Left colon (tissue), 2 donors: ENCODE measurements around the gene RAP1GAP2. TPM values are rescaled to one million over a fixed set of nuclear protein-coding genes. Genes with fewer than 3 reads are reported as not detected.
"Not testable (repeated sequence)": the region's sequence is repeated elsewhere in the genome, so short reads cannot be mapped to it uniquely, and the experiment has no call there.

Experiments used
- ATAC-seq: fragments of 200-7000 bp; cut with Tn5 transposase; one replicate; pipeline ENCODE4 v1.9.1; 2020; ENCODE audit warnings: mild to moderate bottlenecking, moderate library complexity
- DNase-seq, 2 donors: peaks; one replicate each; pipeline ENCODE4 v3.0.0-alpha.2; 2020
- intact Hi-C, 2 donors: fragments of 100-400 bp; cut with DNase I in 1 of 2; cut with micrococcal nuclease in 1 of 2; formaldehyde crosslinking; loops; one replicate each; pipeline versions ENCODE4 v1.11.2 to v1.14.0; 2022; cut with DNase I, micrococcal nuclease
- total RNA-seq, 2 donors: library from RNA; stranded (reverse); fragmentation: NEBNext Ultra II Directional; extraction: Animal tissue kit (Norgen Biotek cat#: 25700); gene quantifications; one replicate each; pipeline ENCODE4 v1.2.1, GENCODE V29; 2021
- donor health status: DM: no; HTN: no; CAD: no.
- donor health status: DM: yes; HTN: yes; CAD: no.

The RAP1GAP2 gene
- total RNA-seq, 2 donors from 2014 or later = 40.8 to 55.2 TPM

DNA sequence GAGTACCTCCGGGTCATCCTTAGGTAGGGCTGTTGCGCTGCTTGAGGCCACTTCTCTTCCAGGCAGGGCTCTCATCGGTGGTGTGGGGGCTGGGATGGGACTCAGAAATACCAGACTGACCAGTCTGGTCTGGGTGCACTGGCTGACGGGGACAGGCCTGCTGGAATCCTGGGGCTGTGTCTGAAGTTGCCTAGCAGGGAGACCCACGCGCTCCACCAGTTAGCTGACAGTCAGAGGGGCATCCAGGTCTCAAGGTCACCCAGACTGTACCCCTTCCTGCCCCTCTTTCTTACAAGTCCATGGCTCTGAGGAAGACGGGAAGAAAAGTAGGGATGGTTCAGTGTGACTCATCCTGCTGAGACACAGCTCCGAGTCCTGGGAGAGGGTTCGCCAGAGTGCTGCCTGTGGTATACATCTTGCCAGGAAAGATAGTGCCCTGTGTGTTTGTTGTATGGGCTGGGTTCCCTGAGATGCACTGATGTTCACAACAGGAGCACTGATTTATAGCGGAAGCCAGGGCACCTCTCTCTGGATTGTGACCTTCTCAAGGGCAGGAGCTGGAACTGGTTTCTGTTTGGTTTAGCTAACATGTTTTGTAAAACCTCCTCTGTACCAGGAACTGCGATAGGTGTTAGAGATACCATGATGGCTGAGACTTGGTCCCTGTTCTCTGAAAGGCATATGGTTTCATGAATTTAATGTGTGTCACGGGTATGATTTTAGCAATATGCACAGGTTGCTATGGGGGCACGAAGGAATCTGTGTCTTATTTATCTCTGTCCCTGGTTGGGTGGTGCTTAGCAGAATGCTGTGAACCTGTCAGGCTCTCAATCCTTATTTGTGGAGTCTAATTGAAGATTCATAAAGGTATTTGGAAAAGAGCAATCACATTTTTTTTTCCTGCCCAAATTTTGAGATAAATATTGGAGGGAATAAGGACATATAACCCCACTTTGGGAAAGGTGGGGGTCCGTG, 169.7 kb downstream of the RAP1GAP2 start:
- DNase-seq (no peak), ATAC-seq (peak; percentile 31)
- intact Hi-C loops = no loop called here

DNA sequence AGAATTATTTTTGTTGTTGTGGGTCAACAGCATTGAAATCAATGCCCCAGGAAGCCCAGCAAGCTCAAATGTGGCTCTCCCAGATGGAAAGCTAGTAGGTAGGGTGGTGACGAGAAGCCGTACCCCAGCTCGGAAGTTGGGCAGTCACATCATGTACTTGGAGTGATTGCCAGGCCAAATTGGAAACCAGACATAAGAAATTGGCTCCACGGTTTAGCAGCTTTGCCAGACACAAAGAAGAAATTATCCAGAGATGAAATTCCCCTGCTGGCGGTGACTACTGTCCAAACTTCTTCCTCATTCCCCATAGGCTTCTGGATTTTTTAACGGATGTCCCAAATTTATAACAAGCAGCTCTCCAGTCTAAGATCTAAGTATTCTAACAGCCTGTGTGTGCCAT, 171.3 kb downstream of the RAP1GAP2 start:
- intact Hi-C loops = no loop called here
- ATAC-seq (no peak), DNase-seq (no peak)

DNA sequence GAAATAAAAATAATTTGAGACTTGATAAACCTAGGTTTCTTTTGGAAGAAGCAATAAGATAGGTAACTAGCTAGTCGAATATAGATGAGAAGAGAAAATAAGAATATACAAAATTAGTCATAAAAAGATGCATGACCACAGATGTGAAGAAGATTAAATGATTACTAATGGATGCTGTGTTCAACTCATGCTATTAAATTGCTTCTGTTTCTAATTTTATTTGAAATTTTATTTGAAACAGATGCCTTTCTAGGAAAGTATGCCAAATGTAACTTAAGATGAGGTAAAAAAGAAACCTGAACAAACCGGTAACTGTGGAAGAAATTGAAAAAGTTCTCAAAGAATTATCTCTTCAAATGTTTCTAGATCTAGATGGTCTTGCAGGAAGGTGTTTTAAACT, 175.6 kb downstream of the RAP1GAP2 start:
- ATAC-seq = no peak
- intact Hi-C loops = no loop called here
- DNase-seq = no peak

DNA sequence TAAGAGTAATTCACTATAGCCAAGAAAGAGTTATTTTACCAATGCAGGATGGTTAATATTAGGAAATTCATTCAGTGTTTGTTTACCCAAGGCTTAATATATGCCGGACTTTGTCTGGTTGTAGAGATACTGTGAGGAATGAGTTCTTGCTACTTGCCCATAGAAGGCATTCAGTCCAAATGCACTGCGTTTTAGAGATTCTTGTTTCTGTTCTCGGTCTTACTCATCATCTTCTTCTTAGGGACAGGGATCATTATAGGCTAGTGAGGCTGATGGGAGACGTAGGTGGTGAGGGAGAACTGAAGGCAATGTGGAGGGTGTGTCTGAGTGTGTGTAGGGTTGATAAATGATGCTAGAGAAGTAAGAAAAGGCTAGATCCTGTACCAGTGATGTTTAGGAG, 176.5 kb downstream of the RAP1GAP2 start:
- intact Hi-C loops = no loop called here
- DNase-seq (no peak), ATAC-seq (no peak)

DNA sequence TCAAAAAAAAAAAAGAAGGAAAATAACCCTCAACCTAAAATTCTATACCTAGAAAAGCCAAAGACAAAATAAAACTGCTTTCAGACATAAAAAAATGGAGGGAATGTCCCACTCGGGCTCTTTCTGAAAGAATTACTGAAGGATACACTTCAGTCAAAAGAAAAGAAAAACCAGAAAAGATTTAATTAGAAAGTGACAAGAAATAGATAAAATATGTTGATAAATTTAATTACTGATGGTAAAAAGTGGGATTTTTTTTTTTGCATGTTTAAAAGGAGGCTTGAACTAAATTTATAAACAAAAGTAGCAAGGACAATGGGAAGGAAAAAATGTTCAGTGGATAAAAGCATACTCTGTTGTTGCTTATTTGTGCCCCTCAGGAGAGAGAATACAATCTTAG, 178.1 kb downstream of the RAP1GAP2 start:
- ATAC-seq = no peak
- intact Hi-C loops = no loop called here
- no peak for DNase-seq

DNA sequence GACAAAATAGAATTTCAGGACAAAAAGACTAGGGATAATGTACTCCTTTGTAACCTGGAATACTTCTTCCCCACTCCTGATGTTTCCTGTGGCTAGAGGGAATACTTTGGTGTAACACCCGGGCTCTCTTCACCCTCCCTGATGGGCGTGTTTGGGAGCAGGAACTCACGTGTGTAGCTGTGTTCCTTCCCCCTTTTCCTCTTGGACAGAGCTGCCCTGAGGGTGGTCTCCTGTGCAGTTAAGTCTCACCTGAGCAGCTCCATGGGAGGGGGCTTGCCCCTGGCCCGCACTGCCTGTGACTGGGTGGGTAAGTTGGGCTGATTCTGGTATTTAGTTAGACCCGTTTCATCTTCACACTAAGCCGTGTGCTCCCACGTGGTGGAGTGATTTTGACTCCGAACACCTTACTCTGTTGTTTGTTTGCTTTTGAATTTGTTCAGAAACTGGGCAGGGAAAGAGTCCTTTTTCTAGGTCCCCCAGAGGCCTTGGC, 179.3 kb downstream of the RAP1GAP2 start:
- intact Hi-C loops = no loop called here
- peak; percentile 95 for ATAC-seq
- peak in 1 of 2 donors; percentile 47 for DNase-seq

DNA sequence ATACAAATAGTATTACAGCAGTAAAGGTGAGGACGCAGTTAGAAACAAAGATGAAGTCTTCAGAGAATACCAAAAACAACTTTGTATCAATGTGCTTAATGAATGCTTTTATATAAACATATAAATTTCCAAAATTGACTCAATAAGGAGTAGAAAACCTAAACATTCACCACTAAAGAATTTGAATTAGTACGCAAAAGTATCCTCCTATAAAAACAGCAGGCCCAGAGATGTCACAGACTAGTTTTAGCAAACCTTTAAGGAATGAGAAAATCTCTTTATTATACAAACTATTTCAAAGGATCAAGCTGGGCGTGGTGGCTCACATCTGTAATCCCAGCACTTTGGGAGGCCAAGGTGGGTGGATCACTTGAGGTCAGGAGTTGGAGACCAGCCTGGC, 180.9 kb downstream of the RAP1GAP2 start:
- DNase-seq (no peak), ATAC-seq (no peak)
- intact Hi-C loops = no loop called here

DNA sequence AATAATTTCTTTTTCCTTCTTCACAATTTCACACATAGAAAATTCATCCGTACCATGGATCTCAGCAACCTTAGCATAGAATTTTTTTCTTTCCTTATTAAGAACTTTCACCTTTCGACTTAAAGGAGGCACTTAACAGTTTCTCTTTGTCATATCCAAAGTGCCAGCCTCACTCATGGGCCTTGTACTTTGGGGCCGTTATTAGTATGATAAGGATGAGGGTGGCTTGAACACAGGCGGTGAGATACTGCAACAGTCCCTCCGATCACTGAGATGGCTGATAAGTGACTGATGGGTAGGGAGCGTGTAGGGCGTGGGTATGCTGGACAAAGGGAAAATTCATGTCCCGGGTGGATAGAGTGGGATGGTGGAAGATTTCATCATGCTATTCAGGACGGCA, 181.9 kb downstream of the RAP1GAP2 start:
- intact Hi-C loops = no loop called here
- DNase-seq = no peak
- no peak for ATAC-seq

DNA sequence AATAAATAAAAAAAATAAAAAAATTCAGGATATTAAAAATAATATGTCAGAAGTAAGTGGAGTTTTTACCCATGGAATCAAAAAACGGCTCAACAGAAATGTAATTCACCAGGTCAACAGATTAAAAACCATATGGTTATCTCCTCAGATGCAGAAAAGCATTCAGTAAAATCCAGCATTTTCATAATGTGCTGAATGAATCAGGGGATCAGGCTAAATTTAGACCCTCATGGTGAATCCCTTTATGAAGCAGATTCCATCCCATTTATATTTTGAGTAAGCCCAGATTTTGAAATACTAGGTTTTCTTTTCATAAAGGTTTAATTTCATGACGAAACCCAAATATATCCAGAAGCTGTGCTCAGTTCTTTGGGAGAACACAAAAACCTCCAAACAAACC, 182.8 kb downstream of the RAP1GAP2 start:
- DNase-seq = no peak
- ATAC-seq = no peak
- intact Hi-C loops = no loop called here

DNA sequence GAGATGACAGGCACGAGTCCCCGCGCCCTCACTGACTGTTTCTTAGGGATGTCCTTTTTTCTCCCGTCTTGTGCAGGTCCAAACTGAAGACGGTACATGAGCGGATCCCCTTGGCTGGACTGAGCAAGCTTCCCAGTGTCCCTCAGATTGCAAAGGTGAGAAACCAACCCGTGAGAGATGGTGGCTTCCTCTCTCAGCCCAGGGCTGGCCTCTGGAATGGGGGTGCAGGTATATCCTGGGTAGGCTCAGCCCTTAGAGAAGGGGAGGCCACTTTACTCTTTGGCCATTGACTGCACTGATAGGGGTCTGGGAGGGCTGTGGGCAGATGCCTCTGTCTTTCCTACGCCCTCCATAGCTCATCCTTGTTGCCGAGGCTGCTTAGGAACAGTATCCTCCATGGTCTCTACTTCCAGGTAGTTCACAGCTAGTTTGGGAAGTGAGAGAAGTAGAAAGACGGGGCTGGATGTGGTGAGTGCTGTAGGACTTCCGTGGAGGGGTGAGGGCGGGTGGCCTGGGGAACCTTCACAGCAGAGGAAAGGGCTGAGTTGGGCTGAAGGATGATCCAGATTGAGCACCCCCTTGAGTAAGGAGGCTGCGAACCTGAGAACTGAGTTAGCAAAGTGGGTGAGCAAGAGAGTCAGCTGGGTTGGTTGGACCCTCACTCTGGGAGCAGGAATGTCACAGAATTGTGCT, 184.1 kb downstream of the RAP1GAP2 start:
- intact Hi-C loops = no loop called here
- DNase-seq (no peak), ATAC-seq (no peak)

DNA sequence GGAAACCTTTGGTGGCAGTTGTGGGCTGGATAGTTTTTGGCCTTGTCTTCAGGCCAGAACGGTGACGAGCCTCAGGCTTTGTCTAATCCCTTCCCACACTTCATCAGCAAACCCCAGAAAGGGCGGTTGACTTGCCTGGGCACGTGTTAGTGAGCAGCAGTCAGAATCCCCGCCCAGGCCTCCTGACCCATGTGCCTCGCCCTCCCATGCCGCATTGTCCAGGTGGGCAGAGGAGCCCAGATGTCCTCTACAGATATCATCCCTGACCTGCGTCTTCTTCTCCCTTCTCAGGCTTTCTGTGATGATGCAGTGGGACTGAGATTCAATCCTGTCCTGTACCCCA, 184.6 kb downstream of the RAP1GAP2 start:
- DNase-seq (no peak), ATAC-seq (no peak)
- intact Hi-C loops = no loop called here

DNA sequence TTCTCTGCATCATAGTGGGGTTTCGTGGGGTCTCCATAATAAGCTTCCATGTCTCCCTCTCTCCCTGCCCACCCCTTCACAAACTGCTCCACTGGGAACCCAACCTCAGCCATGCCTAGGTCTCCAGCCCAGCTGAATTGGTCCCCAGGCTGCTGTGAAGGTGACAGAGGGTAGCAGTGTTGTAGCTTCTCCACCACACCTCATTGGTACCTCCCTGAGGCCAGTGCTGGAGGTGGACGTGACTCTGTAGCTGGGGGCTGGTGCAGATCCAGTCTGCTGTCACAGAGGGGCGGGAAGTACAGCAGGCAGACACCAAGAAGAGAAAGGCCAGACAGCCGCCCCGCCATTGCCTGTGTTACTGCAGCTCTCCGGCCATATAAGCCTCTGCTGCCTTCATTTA, 185.1 kb downstream of the RAP1GAP2 start:
- intact Hi-C loops = no loop called here
- ATAC-seq (no peak), DNase-seq (no peak)

DNA sequence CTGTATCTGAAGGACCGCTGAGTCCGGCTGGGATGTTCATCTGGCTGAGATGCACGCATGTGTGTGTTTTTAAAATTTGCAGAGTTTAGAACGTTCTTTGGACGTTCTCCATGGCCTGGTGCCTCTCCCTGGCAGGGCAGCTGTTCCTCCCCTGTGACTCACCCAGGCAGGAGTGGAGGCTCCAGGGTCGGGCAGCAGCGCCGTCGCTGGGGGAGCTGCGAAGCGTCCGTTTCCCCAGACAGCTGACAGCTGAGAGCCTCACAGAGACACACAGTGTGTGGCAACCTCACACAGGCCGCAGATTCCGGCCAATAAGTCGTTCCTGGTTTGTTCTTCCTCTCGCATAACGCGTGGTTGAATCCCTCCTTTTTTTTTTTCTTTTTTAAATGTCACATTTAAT, 186.6 kb downstream of the RAP1GAP2 start:
- DNase-seq (peak in 1 of 2 donors; percentile 70), ATAC-seq (peak; percentile 44)
- intact Hi-C loops = no loop called here

DNA sequence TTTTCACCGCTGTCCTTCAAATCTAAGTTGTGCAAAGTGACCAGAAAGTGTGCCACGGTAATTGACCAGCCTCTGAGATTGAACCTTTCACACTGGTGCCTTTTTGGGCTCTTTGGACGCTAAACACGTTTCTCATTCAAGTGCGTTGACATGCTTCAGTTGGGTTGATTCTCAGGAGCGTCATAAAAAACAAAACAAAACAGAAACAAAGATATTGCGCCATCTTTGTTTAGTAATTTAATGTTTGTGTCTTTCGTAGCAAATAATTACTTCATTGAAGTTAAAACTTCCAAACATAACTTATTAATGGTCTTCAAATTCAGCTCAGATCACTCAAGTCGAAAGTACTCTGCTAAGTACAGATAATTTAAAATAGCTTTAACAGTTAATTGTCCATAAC, 187.0 kb downstream of the RAP1GAP2 start:
- DNase-seq (no peak), ATAC-seq (no peak)
- intact Hi-C loops = no loop called here

DNA sequence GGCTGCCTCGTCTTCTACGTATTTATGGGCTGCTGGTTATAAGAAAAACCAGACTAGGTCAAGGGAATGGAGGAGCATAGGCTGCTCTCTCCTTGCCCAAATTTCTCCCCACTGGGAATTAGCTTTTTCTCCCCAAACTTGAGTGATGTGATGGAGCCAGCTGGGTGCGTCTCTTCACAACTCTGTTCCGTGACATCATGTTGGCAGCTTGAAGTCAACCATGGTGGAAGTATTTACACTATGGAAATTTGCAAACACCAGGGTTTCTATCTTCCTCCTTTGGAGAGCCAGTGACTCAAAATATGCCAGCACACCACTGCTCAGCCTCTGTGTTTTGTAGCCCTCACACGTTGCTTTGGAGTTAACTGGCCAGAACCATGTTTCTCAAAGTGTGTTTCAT, 189.1 kb downstream of the RAP1GAP2 start:
- no peak for ATAC-seq
- intact Hi-C loops = no loop called here
- no peak for DNase-seq

DNA sequence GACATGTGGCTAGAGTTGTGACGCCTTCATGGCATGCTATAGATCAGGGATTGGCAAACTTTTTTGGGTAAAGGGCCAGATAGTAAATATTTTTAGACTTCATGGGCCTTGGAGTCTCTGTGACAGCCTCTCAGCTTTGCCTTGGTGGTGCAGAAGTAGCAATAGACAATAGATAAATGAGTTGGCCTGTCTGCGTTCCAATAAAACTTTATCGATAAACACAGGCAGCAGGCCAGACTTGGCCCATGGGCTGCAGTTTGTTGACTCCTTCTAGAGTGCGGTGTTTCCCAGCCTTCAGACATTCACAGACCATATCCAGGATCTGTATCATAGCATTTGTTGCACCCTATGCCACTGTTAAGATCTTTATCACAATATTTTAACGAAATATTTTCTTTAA, 190.7 kb downstream of the RAP1GAP2 start:
- ATAC-seq (no peak), DNase-seq (no peak)
- intact Hi-C loops = no loop called here

DNA sequence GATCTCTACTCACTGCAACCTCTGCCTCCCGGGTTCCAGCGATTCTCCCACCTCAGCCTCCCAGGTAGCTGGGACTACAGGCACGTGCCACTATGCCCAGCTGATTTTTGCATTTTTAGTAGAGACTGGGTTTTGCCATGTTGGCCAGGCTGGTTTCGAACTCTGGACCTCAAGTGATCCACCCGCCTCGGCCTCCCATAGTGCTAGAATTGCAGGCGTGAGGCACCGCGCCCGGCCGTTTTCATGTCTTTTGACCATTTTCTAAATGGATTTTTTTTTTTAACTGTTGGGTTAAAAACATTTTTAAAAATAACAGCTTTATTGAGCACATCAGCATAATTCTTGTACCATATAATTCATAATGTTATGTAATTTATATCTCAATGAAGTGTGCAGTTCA, 193.2 kb downstream of the RAP1GAP2 start:
- ATAC-seq, DNase-seq, intact Hi-C loops: not testable (repeated sequence)

DNA sequence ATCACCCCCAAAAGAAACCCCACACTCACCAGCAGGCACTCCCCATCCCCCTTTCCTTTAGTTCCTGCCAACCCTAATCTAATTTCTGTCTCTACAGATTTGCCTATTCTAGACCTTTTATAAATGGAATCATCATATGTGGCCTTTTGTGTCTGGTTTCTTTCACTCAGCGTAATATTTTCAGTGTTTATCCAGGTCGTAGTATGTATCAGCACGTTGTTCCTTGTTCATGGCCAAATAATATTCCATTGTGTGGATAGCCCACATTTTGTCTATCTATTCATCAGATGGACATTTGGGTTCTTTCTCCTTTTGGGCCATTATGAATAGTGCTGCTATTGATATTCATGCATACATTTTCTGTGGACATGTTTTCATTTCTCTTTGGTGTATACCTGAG, 193.6 kb downstream of the RAP1GAP2 start:
- DNase-seq (no peak), ATAC-seq (no peak)
- intact Hi-C loops = no loop called here

DNA sequence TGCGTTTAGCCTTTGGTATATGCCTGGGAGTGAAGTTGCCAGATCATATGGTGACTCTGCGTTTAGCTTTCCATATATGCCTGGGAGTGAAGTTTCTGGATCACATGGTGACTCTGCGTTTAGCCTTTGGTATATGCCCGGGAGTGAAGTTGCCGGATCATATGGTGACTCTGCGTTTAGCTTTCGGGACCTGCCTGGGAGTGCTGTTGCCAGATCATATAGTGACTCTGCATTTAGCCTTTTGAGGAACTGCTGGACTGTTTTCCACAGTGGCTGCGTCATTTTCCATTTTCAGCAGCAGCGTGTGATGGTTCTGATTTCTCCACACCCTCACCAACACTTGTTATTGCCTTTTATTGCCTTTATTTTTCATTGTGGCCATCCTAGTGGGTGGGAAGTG, 194.2 kb downstream of the RAP1GAP2 start:
- DNase-seq (no peak), ATAC-seq (peak; percentile 22)
- intact Hi-C loops = no loop called here
